ENCODE measurements around the gene SLC38A9.
"Not testable (repeated sequence)": the region's sequence is repeated elsewhere in the genome, so short reads cannot be mapped to it uniquely, and the experiment has no call there.

SLC38A9 gene

GRCh38 chr5:55712023-55712859, at the start of gene SLC38A9:
Gene SLC38A9 (minus strand): TSS chr5:55712324. CDS start chr5:55697958, 14,366 bp downstream.
- Histone ChIP-seq H3K36me3 (peaks cover 0 to 9% (median 0%) of the 10 kb centered on the region in 3 donors), H3K4me3 (peak within 1 kb of the TSS; percentile 92 to 95), H3K4me1 (peaks cover 0 to 21% (median 11%) of the 10 kb centered on the region in 4 donors), H3K27me3 (no peaks in the 10 kb centered on the region), H3K9me3 (no peaks in the 10 kb centered on the region), H3K27ac (peak within 1 kb of the TSS; percentile 69 to 77)
- TF ChIP-seq CTCF (IDR thresholded peaks at IDR 0.05), result no peak
- intact Hi-C loops (cut with DNase I; ENCODE audit: low total_unique reads), result no loop called here
- DNase-seq, result peak; percentile 94 to 97

GRCh38 chr5:55761721-55762120, 49.6 kb upstream of the SLC38A9 start:
- H3K36me3 ChIP-seq; H3K9me3 ChIP-seq; intact Hi-C loops (cut with DNase I; ENCODE audit: low total_unique reads); H3K27me3 ChIP-seq; H3K27ac ChIP-seq; DNase-seq; H3K4me3 ChIP-seq: not testable (repeated sequence)
- peaks cover 0 to 13% (median 0%) of the 10 kb centered on the region in 4 donors for H3K4me1 ChIP-seq

- TF ChIP-seq CTCF (IDR thresholded peaks at IDR 0.05), result no peak
- Histone ChIP-seq H3K4me3 (no peak overlapping the region), H3K27me3 (peaks cover 0 to 7% of the 10 kb centered on the region in 2 donors), H3K36me3 (no peaks in the 10 kb centered on the region), H3K9me3 (no peaks in the 10 kb centered on the region), H3K27ac (no peak overlapping the region), H3K4me1 (no peaks in the 10 kb centered on the region)
- DNase-seq, result no peak
- intact Hi-C loops (cut with DNase I; ENCODE audit: low total_unique reads), result no loop called here
Measured at GRCh38 chr5:55758714-55759113, 46.6 kb upstream of the SLC38A9 start.

GRCh38 chr5:55758231-55758630, 46.1 kb upstream of the SLC38A9 start:
- DNase-seq, result no peak
- no peaks in the 10 kb centered on the region for H3K9me3 ChIP-seq
- no peaks in the 10 kb centered on the region for H3K4me1 ChIP-seq
- H3K4me3 ChIP-seq, result no peak overlapping the region
- H3K27ac ChIP-seq, result no peak overlapping the region
- no peaks in the 10 kb centered on the region for H3K36me3 ChIP-seq
- H3K27me3 ChIP-seq, result peaks cover 0 to 7% of the 10 kb centered on the region in 2 donors
- no peak for TF ChIP-seq CTCF (IDR thresholded peaks at IDR 0.05)
- intact Hi-C loops (cut with DNase I; ENCODE audit: low total_unique reads), result no loop called here

- Histone ChIP-seq H3K27me3 (no peaks in the 10 kb centered on the region), H3K4me3 (no peak overlapping the region), H3K27ac (no peak overlapping the region), H3K9me3 (no peaks in the 10 kb centered on the region), H3K4me1 (no peaks in the 10 kb centered on the region), H3K36me3 (no peaks in the 10 kb centered on the region)
- intact Hi-C loops (cut with DNase I; ENCODE audit: low total_unique reads), result no loop called here
- no peak for DNase-seq
- TF ChIP-seq CTCF (IDR thresholded peaks at IDR 0.05), result no peak
Measured at GRCh38 chr5:55750499-55750898, 38.4 kb upstream of the SLC38A9 start.

GRCh38 chr5:55750063-55750462, 37.9 kb upstream of the SLC38A9 start:
- intact Hi-C loops (cut with DNase I; ENCODE audit: low total_unique reads), result no loop called here
- Histone ChIP-seq H3K4me1 (no peaks in the 10 kb centered on the region), H3K27ac (no peak overlapping the region), H3K27me3 (no peaks in the 10 kb centered on the region), H3K36me3 (no peaks in the 10 kb centered on the region), H3K4me3 (no peak overlapping the region), H3K9me3 (no peaks in the 10 kb centered on the region)
- no peak for TF ChIP-seq CTCF (IDR thresholded peaks at IDR 0.05)
- DNase-seq, result no peak

All from tibial artery (tissue), 4 donors.